MCF 10A (cell line): ENCODE results near the gene LSM14A. TPM values are rescaled to one million over a fixed set of nuclear protein-coding genes. Genes with fewer than 3 reads are reported as not detected.

ENCODE experiments used
- BruUV-seq: library from RNA; stranded (reverse); fragments of 400-500 nt; replicated peaks from 2 replicates; lab custom pipeline; 2021; lab: Mats Ljungman, UMichigan
- CTCF ChIA-PET: fragments of 300-600 bp; sonication (Branson Sonifier 250); formaldehyde crosslinking; extraction: SDS; loops from one replicate; lab custom pipeline; 2021; ENCODE audit warnings: antibody characterized with exemption, inconsistent platforms; lab: Yijun Ruan, JAX
- POLR2A ChIA-PET: fragments of 300-600, 350-650 bp; sonication (Branson Sonifier 250); formaldehyde crosslinking; extraction: SDS; loops from one replicate; lab custom pipeline; 2020; ENCODE audit warnings: antibody characterized with exemption, inconsistent platforms; lab: Yijun Ruan, JAX
- DNase-seq: peaks from one replicate; pipeline ENCODE4 v3.0.0-alpha.2; 2018; ENCODE audit not compliant: unreplicated experiment
- H3K27ac Mint-ChIP-seq: one replicate; pipeline ENCODE4 v1.8.0; 2022; ENCODE audit warnings: mild to moderate bottlenecking, low read depth, mixed read lengths; ENCODE audit not compliant: unreplicated experiment
- H3K27me3 Mint-ChIP-seq: one replicate; pipeline ENCODE4 v1.8.0; 2022; ENCODE audit warnings: mixed read lengths; ENCODE audit not compliant: insufficient read depth, unreplicated experiment
- H3K36me3 Mint-ChIP-seq: one replicate; pipeline ENCODE4 v1.8.0; 2022; ENCODE audit warnings: mild to moderate bottlenecking, moderate library complexity, mixed read lengths; ENCODE audit not compliant: insufficient read depth, unreplicated experiment
- H3K4me1 Mint-ChIP-seq: one replicate; pipeline ENCODE4 v1.8.0; 2022; ENCODE audit warnings: mixed read lengths; ENCODE audit not compliant: insufficient read depth, unreplicated experiment
- H3K4me3 Mint-ChIP-seq: one replicate; pipeline ENCODE4 v1.8.0; 2022; ENCODE audit warnings: mild to moderate bottlenecking, moderate library complexity, mixed read lengths; ENCODE audit not compliant: unreplicated experiment
- H3K9me3 Mint-ChIP-seq: one replicate; pipeline ENCODE4 v1.8.0; 2022; ENCODE audit warnings: mixed read lengths; ENCODE audit not compliant: unreplicated experiment
- intact Hi-C: fragments of 100-400 bp; cut with micrococcal nuclease; formaldehyde crosslinking; loops from 2 replicates; pipeline ENCODE4 v1.14.1; 2022
- total RNA-seq: library from RNA; stranded (reverse); gene quantifications from 2 replicates; pipeline ENCODE4 v1.2.3, GENCODE V29; 2022
- TF ChIP-seq, protein P1 (sequence below): fragments of 200-600 bp; IDR thresholded peaks from one replicate; pipeline ENCODE4 v1.8.0; 2022; ENCODE audit warnings: antibody characterized with exemption, mild to moderate bottlenecking; ENCODE audit not compliant: unreplicated experiment

The LSM14A gene
- total RNA-seq, 1 experiment from 2014 or later: 100 TPM

- POLR2A ChIA-PET: interaction anchor here (2.1 kb wide), 1 partner anchor 16 kb away, joined by 8 read pairs; the partner anchor contains the start of gene LSM14A
- Mint-ChIP-seq H3K4me1 (peaks cover 33% of the 10 kb centered on the region), H3K36me3 (peaks cover 3% of the 10 kb centered on the region), H3K27me3 (no peaks in the 10 kb centered on the region), H3K27ac (no peak overlapping the region), H3K9me3 (no peaks in the 10 kb centered on the region), H3K4me3 (no peak overlapping the region)
- BruUV-seq: no TSS peak
- intact Hi-C loops: no loop called here
- TF ChIP-seq, protein P1, sequence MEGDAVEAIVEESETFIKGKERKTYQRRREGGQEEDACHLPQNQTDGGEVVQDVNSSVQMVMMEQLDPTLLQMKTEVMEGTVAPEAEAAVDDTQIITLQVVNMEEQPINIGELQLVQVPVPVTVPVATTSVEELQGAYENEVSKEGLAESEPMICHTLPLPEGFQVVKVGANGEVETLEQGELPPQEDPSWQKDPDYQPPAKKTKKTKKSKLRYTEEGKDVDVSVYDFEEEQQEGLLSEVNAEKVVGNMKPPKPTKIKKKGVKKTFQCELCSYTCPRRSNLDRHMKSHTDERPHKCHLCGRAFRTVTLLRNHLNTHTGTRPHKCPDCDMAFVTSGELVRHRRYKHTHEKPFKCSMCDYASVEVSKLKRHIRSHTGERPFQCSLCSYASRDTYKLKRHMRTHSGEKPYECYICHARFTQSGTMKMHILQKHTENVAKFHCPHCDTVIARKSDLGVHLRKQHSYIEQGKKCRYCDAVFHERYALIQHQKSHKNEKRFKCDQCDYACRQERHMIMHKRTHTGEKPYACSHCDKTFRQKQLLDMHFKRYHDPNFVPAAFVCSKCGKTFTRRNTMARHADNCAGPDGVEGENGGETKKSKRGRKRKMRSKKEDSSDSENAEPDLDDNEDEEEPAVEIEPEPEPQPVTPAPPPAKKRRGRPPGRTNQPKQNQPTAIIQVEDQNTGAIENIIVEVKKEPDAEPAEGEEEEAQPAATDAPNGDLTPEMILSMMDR: no peak
- peak; percentile 31 for DNase-seq
- CTCF ChIA-PET: interaction anchor here (0.9 to 2.1 kb wide), 6 partner anchors 10 to 148 kb away, joined by 3 to 6 read pairs (median 3); no protein-coding TSS in a partner anchor
These were observed 16.1 kb downstream of the LSM14A start for GRCh38 chr19:34188408-34188807.

GRCh38 chr19:34189199-34189916 lies 17.1 kb downstream of the LSM14A start:
- intact Hi-C loops: no loop called here
- Mint-ChIP-seq H3K4me3 (no peak overlapping the region), H3K27me3 (no peaks in the 10 kb centered on the region), H3K36me3 (peaks cover 12% of the 10 kb centered on the region), H3K9me3 (no peaks in the 10 kb centered on the region), H3K27ac (no peak overlapping the region), H3K4me1 (peaks cover 33% of the 10 kb centered on the region)
- ChIA-PET POLR2A (interaction anchor here (0.7 to 2.1 kb wide), 2 partner anchors 17 to 238 kb away, joined by 3 to 8 read pairs; partner anchors contain the start of gene LSM14A), CTCF (interaction anchor here (0.6 to 2.1 kb wide), 6 partner anchors 11 to 36 kb away, joined by 3 to 6 read pairs (median 4); no protein-coding TSS in a partner anchor)
- no TSS peak for BruUV-seq
- DNase-seq: no peak
- TF ChIP-seq, protein P1: no peak

DNA sequence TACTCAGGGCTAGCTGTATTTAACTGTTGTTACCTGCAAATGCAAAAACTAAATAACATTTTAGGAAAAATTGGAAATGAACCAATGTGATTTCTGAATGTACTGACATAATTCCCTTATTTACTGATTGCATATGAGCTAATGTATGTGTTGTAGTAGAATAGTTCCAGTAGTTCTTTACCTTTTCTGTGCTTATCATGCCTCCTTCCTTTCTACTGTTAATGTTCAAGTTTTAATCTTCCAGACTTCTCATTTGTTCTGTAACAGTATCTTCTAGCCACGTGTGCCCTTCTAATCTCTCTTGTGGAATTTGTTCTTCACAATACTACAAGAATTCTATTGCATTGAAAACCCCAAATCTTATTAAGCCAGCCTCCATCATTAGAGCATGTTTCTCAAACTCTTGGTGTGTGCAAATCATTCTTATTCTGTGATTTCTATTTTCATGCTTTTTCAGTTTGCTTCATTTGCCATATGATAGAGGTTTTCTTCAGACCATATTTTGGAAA lies 17.7 kb downstream of the LSM14A start:
- TF ChIP-seq, protein P1: no peak
- POLR2A ChIA-PET: interaction anchor here (2.1 kb wide), 1 partner anchor 17 kb away, joined by 8 read pairs; the partner anchor contains the start of gene LSM14A
- Mint-ChIP-seq H3K4me3 (no peak overlapping the region), H3K27me3 (no peaks in the 10 kb centered on the region), H3K36me3 (peaks cover 18% of the 10 kb centered on the region), H3K9me3 (no peaks in the 10 kb centered on the region), H3K27ac (no peak overlapping the region), H3K4me1 (peaks cover 32% of the 10 kb centered on the region)
- CTCF ChIA-PET: interaction anchor here (0.5 to 1.1 kb wide), 2 partner anchors 31 to 44 kb away, joined by 4 read pairs; no protein-coding TSS in a partner anchor
- DNase-seq: no peak
- BruUV-seq: no TSS peak
- intact Hi-C loops: no loop called here

DNA sequence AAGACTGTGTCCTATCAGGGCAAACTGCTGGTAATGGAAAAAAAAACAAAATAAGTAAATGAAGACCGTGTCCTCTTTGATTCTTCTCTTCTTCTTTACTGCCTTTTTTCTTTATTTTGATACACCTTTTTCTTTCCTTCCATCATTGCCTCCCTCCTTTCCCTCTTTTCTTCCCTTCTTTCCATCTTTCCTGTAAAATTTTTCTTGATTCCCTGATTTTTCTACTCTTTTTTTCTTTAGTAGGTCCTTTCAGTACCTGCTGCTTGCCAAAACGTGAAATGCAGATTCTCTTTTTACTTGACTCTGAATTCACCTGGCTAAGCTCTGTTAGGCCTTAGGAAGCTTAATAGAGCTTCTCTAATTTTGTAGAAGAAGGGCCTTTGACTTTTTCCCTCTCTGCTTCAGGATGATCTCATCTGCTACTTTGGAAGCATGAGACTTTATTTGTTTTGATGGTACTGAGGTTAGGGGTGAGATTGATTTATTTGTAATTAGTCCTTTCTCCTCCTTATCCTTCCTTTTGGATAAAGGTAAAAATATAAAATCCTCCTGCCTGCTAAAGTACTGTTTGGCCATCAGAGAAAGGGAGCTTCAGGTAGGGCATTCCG lies 19.2 kb downstream of the LSM14A start:
- no peak overlapping the region for H3K27ac Mint-ChIP-seq
- peaks cover 27% of the 10 kb centered on the region for H3K4me1 Mint-ChIP-seq
- TF ChIP-seq, protein P1: no peak
- DNase-seq: no peak
- H3K4me3 Mint-ChIP-seq: no peak overlapping the region
- BruUV-seq: no TSS peak
- CTCF ChIA-PET: interaction anchor here (0.6 kb wide), 1 partner anchor 20 kb away, joined by 3 read pairs; no protein-coding TSS in a partner anchor
- intact Hi-C loops: no loop called here
- H3K27me3 Mint-ChIP-seq: no peaks in the 10 kb centered on the region
- peaks cover 33% of the 10 kb centered on the region for H3K36me3 Mint-ChIP-seq
- POLR2A ChIA-PET: no interaction called here
- H3K9me3 Mint-ChIP-seq: no peaks in the 10 kb centered on the region
